ENCODE results near the gene EHMT1. TPM values are rescaled to one million over a fixed set of nuclear protein-coding genes. Genes with fewer than 3 reads are reported as not detected.

The EHMT1 gene
- total RNA-seq, 1 donor from 2014 or later = 162 TPM

GRCh38 chr9:137676998-137677397, 58.2 kb downstream of the EHMT1 start:
- Mint-ChIP-seq H3K4me1 (ENCODE audit: low read depth, unreplicated experiment) (peaks cover 42% of the 10 kb centered on the region), H3K4me3 (ENCODE audit: unreplicated experiment) (no peak overlapping the region), H3K27me3 (ENCODE audit: unreplicated experiment) (no peaks in the 10 kb centered on the region), H3K36me3 (ENCODE audit: unreplicated experiment) (no peaks in the 10 kb centered on the region), H3K9me3 (ENCODE audit: unreplicated experiment) (peaks cover 2% of the 10 kb centered on the region), H3K27ac (ENCODE audit: unreplicated experiment) (no peak overlapping the region)
- no peak for DNase-seq
- no peak for TF ChIP-seq CTCF (IDR thresholded peaks at IDR 0.05; ENCODE audit: partially characterized antibody, unreplicated experiment)

GRCh38 chr9:137678202-137678601, 59.4 kb downstream of the EHMT1 start:
- Mint-ChIP-seq H3K4me3 (ENCODE audit: unreplicated experiment) (no peak overlapping the region), H3K27ac (ENCODE audit: unreplicated experiment) (no peak overlapping the region), H3K36me3 (ENCODE audit: unreplicated experiment) (no peaks in the 10 kb centered on the region), H3K27me3 (ENCODE audit: unreplicated experiment) (no peaks in the 10 kb centered on the region), H3K9me3 (ENCODE audit: unreplicated experiment) (peaks cover 2% of the 10 kb centered on the region), H3K4me1 (ENCODE audit: low read depth, unreplicated experiment) (peaks cover 42% of the 10 kb centered on the region)
- DNase-seq = no peak
- TF ChIP-seq CTCF (IDR thresholded peaks at IDR 0.05; ENCODE audit: partially characterized antibody, unreplicated experiment) = no peak

GRCh38 chr9:137679249-137679648, 60.4 kb downstream of the EHMT1 start:
- Mint-ChIP-seq H3K4me1 (ENCODE audit: low read depth, unreplicated experiment) (peaks cover 32% of the 10 kb centered on the region), H3K27ac (ENCODE audit: unreplicated experiment) (peak overlapping the region; percentile 82), H3K27me3 (ENCODE audit: unreplicated experiment) (no peaks in the 10 kb centered on the region), H3K9me3 (ENCODE audit: unreplicated experiment) (peaks cover 2% of the 10 kb centered on the region), H3K4me3 (ENCODE audit: unreplicated experiment) (no peak overlapping the region), H3K36me3 (ENCODE audit: unreplicated experiment) (no peaks in the 10 kb centered on the region)
- TF ChIP-seq CTCF (IDR thresholded peaks at IDR 0.05; ENCODE audit: partially characterized antibody, unreplicated experiment) = no peak
- no peak for DNase-seq

GRCh38 chr9:137679695-137680305, 61.0 kb downstream of the EHMT1 start:
- Mint-ChIP-seq H3K27ac (ENCODE audit: unreplicated experiment) (peak overlapping the region; percentile 49), H3K9me3 (ENCODE audit: unreplicated experiment) (no peaks in the 10 kb centered on the region), H3K4me3 (ENCODE audit: unreplicated experiment) (no peak overlapping the region), H3K4me1 (ENCODE audit: low read depth, unreplicated experiment) (peaks cover 27% of the 10 kb centered on the region), H3K27me3 (ENCODE audit: unreplicated experiment) (no peaks in the 10 kb centered on the region), H3K36me3 (ENCODE audit: unreplicated experiment) (no peaks in the 10 kb centered on the region)
- DNase-seq = no peak
- TF ChIP-seq CTCF (IDR thresholded peaks at IDR 0.05; ENCODE audit: partially characterized antibody, unreplicated experiment) = no peak

- Mint-ChIP-seq H3K4me3 (ENCODE audit: unreplicated experiment) (no peak overlapping the region), H3K27ac (ENCODE audit: unreplicated experiment) (peak overlapping the region; percentile 17), H3K4me1 (ENCODE audit: low read depth, unreplicated experiment) (peaks cover 27% of the 10 kb centered on the region)
These were observed 61.9 kb downstream of the EHMT1 start for GRCh38 chr9:137680444-137681358.

More at GRCh38 chr9:137680444-137681358, 61.9 kb downstream of the EHMT1 start:
- Mint-ChIP-seq H3K9me3 (ENCODE audit: unreplicated experiment) (no peaks in the 10 kb centered on the region), H3K27me3 (ENCODE audit: unreplicated experiment) (no peaks in the 10 kb centered on the region), H3K36me3 (ENCODE audit: unreplicated experiment) (no peaks in the 10 kb centered on the region)
- no peak for DNase-seq
- TF ChIP-seq CTCF (IDR thresholded peaks at IDR 0.05; ENCODE audit: partially characterized antibody, unreplicated experiment) = no peak
